K562 treated with DMSO at 1 percent for 48 hours (cell line): ENCODE results near the gene RRH. TPM values are rescaled to one million over a fixed set of nuclear protein-coding genes. Genes with fewer than 3 reads are reported as not detected.

Experiments
- total RNA-seq: library from RNA; unstranded; fragments of 300-600 nt; gene quantifications from 2 replicates; pipeline ENCODE4 v1.2.3, GENCODE V29; 2022; ENCODE audit warnings: low replicate concordance; ENCODE audit errors: extremely low read depth

The RRH gene, protein sequence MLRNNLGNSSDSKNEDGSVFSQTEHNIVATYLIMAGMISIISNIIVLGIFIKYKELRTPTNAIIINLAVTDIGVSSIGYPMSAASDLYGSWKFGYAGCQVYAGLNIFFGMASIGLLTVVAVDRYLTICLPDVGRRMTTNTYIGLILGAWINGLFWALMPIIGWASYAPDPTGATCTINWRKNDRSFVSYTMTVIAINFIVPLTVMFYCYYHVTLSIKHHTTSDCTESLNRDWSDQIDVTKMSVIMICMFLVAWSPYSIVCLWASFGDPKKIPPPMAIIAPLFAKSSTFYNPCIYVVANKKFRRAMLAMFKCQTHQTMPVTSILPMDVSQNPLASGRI
- total RNA-seq: not detected in 2 replicates

DNA sequence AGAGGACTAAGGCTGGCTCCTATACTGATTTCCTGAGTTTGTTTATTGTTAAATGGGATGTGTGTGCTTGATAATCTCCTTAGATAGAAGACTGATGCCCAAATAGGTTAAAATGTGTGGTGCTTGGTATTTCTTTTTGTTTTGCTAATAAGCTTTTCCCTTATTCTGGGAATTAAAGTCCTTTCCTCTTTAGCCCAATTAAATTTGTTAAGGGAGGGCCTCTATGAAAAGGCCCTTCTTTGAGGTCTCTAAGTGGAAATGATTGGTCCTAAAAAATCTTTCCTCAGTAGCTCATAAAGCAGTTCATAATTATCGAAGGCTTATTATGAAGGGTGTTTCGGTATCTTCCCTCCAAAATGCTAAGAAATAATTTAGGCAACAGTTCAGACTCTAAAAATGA is at the start of gene RRH:
Gene RRH (plus strand): TSS at position 301 of the 400 bp plus-strand sequence. CDS start 56 bp downstream, at position 357.

DNA sequence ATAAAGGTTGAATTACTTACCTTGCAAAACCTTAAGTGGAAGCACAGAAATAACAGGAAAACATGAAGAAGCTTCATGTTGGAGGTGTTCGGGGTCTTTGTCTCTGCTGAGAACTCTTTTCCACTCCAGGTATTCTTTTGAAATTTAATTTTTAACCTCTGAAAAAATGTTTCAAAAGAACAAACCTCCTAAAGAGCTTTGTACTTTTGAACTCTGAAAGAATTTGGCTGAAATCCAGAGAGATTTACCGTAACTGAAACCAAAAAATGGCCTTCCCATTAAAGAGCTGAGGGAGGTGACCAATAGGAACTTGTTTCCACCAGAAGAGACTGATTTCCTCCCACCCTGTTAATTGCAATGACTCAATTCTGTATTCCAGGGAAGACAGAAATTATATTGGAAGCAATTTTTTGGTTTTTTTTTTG is 25.9 kb upstream of the RRH start, which contains the start of gene CFI:
Gene CFI (minus strand): TSS at position 105 of the 425 bp plus-strand sequence. CDS start 28 bp downstream, at position 77.

DNA sequence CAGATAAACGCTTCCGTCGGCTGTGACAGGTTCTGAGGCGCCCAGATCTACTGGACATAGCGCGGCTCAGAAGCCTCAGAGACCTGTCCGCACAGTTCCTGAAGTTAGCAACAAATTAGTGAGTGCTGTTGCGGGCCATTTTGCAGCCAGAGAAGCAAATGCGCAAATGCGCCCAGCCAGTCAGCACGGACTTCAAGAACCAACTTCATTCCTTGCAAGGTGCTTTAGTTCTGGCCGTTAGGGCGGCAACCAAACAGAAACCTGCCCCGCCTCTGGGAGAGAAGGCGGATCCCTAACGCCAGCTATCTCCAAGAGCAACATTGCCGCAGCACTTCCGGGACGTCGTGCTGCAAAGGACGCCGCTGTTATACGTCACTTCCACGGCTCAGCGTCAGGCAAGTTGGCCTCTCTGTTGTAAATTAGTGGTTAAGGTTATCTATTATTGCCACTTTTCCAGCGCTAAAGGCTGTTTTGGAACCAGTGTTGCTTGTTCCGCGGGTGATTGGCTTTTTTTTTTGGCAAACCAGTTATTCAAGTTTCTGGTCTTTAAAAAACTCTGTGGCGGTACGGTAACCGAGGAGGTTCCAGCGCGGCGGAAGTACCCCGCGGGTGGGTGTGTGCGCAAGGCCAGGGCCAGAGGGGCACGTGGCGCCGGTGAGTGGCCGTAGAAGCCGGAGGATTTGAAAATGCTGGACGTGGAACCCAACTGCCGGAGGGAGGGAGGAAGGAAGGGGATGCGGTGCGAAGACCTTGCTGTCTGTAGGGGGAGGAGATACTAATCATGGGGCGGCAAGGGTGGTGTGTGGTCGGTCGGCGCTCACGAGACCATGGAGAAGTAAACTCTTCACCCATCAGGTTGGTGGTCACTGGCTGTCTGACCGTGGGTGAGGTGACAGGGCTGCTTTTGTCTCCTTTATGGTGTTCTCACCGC is 12.4 kb upstream of the RRH start, which contains the start of gene GAR1:
Gene GAR1 (plus strand): TSS at position 612 of the 931 bp plus-strand sequence. CDS start 403 bp downstream, outside the sequence.

DNA sequence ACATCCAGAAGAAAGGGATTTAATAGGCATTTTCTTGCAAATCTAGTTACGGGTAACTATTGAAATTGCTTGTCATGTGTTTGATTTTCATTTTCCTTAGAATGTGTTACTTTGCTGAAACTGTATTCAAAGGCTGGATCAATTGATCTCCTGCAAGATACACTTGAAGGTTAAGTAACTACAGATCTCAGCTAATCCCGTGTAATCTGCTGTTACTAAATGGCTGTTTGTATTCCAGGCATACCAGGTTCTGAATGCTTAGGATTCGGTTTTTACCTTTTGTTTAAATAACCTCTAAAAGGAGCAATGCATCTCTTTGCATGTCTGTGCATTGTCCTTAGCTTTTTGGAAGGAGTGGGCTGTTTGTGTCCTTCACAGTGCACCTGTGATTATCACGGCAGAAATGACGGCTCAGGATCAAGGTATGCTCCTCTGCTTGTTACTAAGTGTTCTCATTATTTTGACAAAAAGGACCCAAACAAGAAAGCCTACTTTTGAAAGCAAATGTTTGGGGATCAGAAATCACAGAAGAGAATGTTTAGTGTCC is 20.2 kb downstream of the RRH start, which contains the start of gene LRIT3:
Gene LRIT3 (plus strand): TSS at position 212 of the 547 bp plus-strand sequence. CDS start 95 bp downstream, at position 307.

Other genes with a start within 250 kb of the RRH start
- gene CASP6, start 124.5 kb upstream of the RRH start, total RNA-seq: not detected in 2 replicates
- gene PLA2G12A, start 97.9 kb upstream of the RRH start, total RNA-seq: not detected in 2 replicates
- not detected in 2 replicates for gene CFI, start 26.0 kb upstream of the RRH start, total RNA-seq
- not detected in 2 replicates for gene GAR1, start 12.2 kb upstream of the RRH start, total RNA-seq
- not detected in 2 replicates for gene LRIT3, start 20.1 kb downstream of the RRH start, total RNA-seq
- not detected in 2 replicates for gene EGF, start 84.9 kb downstream of the RRH start, total RNA-seq